Measurements from ENCODE around the gene TM2D3. TPM values are rescaled to one million over a fixed set of nuclear protein-coding genes. Genes with fewer than 3 reads are reported as not detected.
A peak's percentile ranks its signal among the peaks of the same experiment; 100 is the strongest.

Gene TM2D3
- polyA plus RNA-seq, 3 donors: 64.4 to 74.1 (median 66.0) TPM

- DNase-seq (ENCODE audit: low read depth in 3 of 3, low spot score in 2 of 3): no peak
Observed at GRCh38 chr15:101625980-101626379, 26.2 kb downstream of the TM2D3 start.

- no peak for DNase-seq (ENCODE audit: low read depth in 3 of 3, low spot score in 2 of 3)
Observed at GRCh38 chr15:101625184-101625583, 27.0 kb downstream of the TM2D3 start.

- DNase-seq (ENCODE audit: low read depth in 3 of 3, low spot score in 2 of 3): no peak
Observed at GRCh38 chr15:101623367-101624304, 28.5 kb downstream of the TM2D3 start.

- DNase-seq (ENCODE audit: low read depth in 3 of 3, low spot score in 2 of 3): no peak
Observed at GRCh38 chr15:101621961-101622360, 30.2 kb downstream of the TM2D3 start.

- DNase-seq (ENCODE audit: low read depth in 3 of 3, low spot score in 2 of 3): no peak
Observed at GRCh38 chr15:101620671-101621070, 31.5 kb downstream of the TM2D3 start.

GRCh38 chr15:101619615-101619865, 32.6 kb downstream of the TM2D3 start:
- DNase-seq (ENCODE audit: low read depth in 3 of 3, low spot score in 2 of 3): no peak

GRCh38 chr15:101618851-101619614, 33.1 kb downstream of the TM2D3 start:
- DNase-seq (ENCODE audit: low read depth in 3 of 3, low spot score in 2 of 3): no peak

- DNase-seq (ENCODE audit: low read depth in 3 of 3, low spot score in 2 of 3): no peak
Observed at GRCh38 chr15:101618076-101618475, 34.1 kb downstream of the TM2D3 start.

GRCh38 chr15:101617390-101617965, 34.7 kb downstream of the TM2D3 start:
- no peak for DNase-seq (ENCODE audit: low read depth in 3 of 3, low spot score in 2 of 3)

GRCh38 chr15:101615986-101616848, 36.0 kb downstream of the TM2D3 start:
- DNase-seq (ENCODE audit: low read depth in 3 of 3, low spot score in 2 of 3): peak in 2 of 3 donors; percentile 39 to 50

GRCh38 chr15:101615414-101615985, 36.7 kb downstream of the TM2D3 start:
- no peak for DNase-seq (ENCODE audit: low read depth in 3 of 3, low spot score in 2 of 3)

GRCh38 chr15:101614761-101615160, 37.4 kb downstream of the TM2D3 start:
- DNase-seq (ENCODE audit: low read depth in 3 of 3, low spot score in 2 of 3): no peak

GRCh38 chr15:101614001-101614585, 38.1 kb downstream of the TM2D3 start:
- no peak for DNase-seq (ENCODE audit: low read depth in 3 of 3, low spot score in 2 of 3)

GRCh38 chr15:101613130-101614000, 38.8 kb downstream of the TM2D3 start:
- peak in 2 of 3 donors; percentile 58 to 73 for DNase-seq (ENCODE audit: low read depth in 3 of 3, low spot score in 2 of 3)

- DNase-seq (ENCODE audit: low read depth in 3 of 3, low spot score in 2 of 3): no peak
Observed at GRCh38 chr15:101612676-101613075, 39.5 kb downstream of the TM2D3 start.

- no peak for DNase-seq (ENCODE audit: low read depth in 3 of 3, low spot score in 2 of 3)
Observed at GRCh38 chr15:101611580-101612299, 40.4 kb downstream of the TM2D3 start.

GRCh38 chr15:101611007-101611406, 41.2 kb downstream of the TM2D3 start:
- DNase-seq (ENCODE audit: low read depth in 3 of 3, low spot score in 2 of 3): no peak

- DNase-seq (ENCODE audit: low read depth in 3 of 3, low spot score in 2 of 3): no peak
Observed at GRCh38 chr15:101610611-101611000, 41.6 kb downstream of the TM2D3 start.

Measured in right renal cortex interstitium (tissue), 3 donors.